ENCODE measurements around the gene SH2B2. TPM values are rescaled to one million over a fixed set of nuclear protein-coding genes. Genes with fewer than 3 reads are reported as not detected.

Gene SH2B2
- total RNA-seq, 1 donor from 2014 or later, result 17.0 TPM

DNA sequence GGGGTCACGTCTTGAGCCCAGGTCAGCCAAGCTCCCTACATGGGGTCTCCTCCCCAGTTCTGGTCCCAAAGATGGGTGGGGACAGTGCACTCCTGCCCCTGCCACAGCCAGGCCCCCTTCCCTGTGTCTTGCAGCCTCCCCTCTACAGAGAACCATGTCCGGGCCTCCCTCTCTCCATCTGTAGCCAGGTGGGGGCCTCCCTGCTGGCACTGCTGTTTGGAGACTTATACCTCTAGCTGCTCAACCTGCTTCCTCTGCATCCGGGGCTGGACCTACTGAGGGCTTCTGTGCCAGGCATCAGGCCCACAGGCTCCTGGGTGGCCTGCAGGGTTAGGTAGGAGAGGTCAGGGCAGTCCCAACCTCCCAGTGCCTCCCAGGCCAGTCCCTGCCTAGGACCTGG lies 7.9 kb downstream of the SH2B2 start:
- intact Hi-C loops (cut with DNase I), result no loop called here
- Histone ChIP-seq H3K4me3 (no peak overlapping the region), H3K36me3 (no peaks in the 10 kb centered on the region), H3K4me1 (no peaks in the 10 kb centered on the region), H3K27ac (no peak overlapping the region), H3K9me3 (no peaks in the 10 kb centered on the region), H3K27me3 (ENCODE audit: low read depth) (no peaks in the 10 kb centered on the region)
- TF ChIP-seq, protein P1, sequence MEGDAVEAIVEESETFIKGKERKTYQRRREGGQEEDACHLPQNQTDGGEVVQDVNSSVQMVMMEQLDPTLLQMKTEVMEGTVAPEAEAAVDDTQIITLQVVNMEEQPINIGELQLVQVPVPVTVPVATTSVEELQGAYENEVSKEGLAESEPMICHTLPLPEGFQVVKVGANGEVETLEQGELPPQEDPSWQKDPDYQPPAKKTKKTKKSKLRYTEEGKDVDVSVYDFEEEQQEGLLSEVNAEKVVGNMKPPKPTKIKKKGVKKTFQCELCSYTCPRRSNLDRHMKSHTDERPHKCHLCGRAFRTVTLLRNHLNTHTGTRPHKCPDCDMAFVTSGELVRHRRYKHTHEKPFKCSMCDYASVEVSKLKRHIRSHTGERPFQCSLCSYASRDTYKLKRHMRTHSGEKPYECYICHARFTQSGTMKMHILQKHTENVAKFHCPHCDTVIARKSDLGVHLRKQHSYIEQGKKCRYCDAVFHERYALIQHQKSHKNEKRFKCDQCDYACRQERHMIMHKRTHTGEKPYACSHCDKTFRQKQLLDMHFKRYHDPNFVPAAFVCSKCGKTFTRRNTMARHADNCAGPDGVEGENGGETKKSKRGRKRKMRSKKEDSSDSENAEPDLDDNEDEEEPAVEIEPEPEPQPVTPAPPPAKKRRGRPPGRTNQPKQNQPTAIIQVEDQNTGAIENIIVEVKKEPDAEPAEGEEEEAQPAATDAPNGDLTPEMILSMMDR (IDR thresholded peaks at IDR 0.05), result no peak
- ATAC-seq (peak; percentile 9 to 15), DNase-seq (no peak)

DNA sequence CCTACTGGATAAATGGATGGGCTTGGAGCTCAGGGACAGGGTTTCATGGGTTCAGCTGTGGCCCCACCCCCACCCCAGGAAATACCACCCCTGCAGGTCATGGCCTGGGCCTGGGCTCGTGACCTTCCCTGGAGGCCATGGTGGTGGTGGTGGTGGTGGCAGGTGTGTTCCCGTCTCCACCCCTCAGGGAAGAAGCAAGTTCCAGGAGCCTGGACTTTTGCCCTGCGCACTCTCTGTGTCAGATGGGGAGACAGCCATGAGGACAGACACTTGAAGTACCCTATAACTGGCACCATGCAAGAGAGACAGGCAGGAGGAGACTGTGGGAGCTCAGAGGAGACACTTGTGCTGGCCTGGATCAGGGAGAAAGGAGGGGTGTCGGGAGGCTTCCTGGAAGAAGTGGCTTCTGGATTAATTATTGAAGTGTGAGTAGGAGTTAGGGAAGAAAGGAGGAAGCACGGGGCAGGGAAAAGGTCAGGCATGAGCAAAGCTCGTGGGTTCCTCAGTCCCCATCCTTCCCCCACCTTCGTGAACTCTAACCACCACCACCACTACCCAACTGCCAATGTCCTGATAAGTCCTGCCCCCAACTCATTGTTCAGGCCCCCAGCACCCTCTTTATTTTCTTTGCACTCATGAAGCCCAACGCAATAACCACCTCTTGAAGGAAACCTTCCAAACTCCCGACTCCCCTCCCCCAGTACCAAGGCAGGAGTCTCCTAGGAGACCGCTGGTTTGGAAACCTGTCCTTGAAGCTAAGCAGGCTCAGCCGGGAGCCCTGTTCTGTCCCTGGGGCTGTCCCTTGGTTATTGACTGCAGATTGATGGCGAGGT lies 8.9 kb downstream of the SH2B2 start:
- no peaks in the 10 kb centered on the region for H3K36me3 ChIP-seq
- DNase-seq, result no peak
- H3K9me3 ChIP-seq, result no peaks in the 10 kb centered on the region
- no peaks in the 10 kb centered on the region for H3K27me3 ChIP-seq (ENCODE audit: low read depth)
- H3K27ac ChIP-seq, result no peak overlapping the region
- H3K4me3 ChIP-seq, result no peak overlapping the region
- TF ChIP-seq, protein P1 (IDR thresholded peaks at IDR 0.05), result no peak
- intact Hi-C loops (cut with DNase I), result no loop called here
- ATAC-seq, result peak; percentile 47 to 54
- H3K4me1 ChIP-seq, result no peaks in the 10 kb centered on the region

DNA sequence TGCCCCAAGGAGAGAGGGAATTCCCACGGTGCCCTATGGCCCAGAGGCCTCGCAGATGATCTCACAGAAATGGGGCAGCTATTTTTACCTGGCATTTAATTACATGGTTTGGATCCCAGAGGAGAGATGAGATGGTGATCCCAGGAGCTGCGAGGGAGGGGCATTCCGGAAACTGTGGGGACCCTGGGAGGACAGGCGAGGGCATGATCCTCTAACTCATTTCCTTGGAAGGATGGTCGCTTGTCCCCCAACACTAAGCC lies 9.4 kb downstream of the SH2B2 start:
- no peaks in the 10 kb centered on the region for H3K9me3 ChIP-seq
- no peaks in the 10 kb centered on the region for H3K4me1 ChIP-seq
- H3K36me3 ChIP-seq, result no peaks in the 10 kb centered on the region
- no peaks in the 10 kb centered on the region for H3K27me3 ChIP-seq (ENCODE audit: low read depth)
- no peak overlapping the region for H3K4me3 ChIP-seq
- DNase-seq (no peak), ATAC-seq (no peak)
- intact Hi-C loops (cut with DNase I), result no loop called here
- no peak overlapping the region for H3K27ac ChIP-seq
- TF ChIP-seq, protein P1 (IDR thresholded peaks at IDR 0.05), result no peak

DNA sequence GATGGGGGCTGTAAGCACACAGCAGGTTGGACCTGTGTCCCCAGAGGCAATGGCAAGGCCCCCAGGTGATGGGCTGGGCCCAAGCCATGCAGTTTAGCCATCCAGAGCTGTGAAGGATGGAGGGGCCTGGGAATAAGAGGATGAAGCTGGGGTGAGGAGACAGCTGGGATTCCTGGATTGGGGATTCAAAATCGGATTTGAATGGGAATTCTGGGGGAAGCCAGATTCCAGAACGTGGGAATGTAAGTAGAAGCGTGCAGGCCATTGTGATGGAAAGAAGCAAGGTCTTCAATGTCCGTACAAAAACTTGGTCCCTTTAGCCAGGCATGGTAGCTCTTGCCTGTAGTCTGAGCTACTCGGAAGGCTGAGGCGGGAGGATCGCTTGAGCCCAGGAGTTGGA lies 9.8 kb downstream of the SH2B2 start:
- no peak for DNase-seq
- H3K36me3 ChIP-seq, result no peaks in the 10 kb centered on the region
- no peak for ATAC-seq
- H3K9me3 ChIP-seq, result no peaks in the 10 kb centered on the region
- no peaks in the 10 kb centered on the region for H3K27me3 ChIP-seq (ENCODE audit: low read depth)
- intact Hi-C loops (cut with DNase I), result no loop called here
- H3K4me3 ChIP-seq, result no peak overlapping the region
- no peak overlapping the region for H3K27ac ChIP-seq
- no peaks in the 10 kb centered on the region for H3K4me1 ChIP-seq
- TF ChIP-seq, protein P1 (IDR thresholded peaks at IDR 0.05), result no peak

DNA sequence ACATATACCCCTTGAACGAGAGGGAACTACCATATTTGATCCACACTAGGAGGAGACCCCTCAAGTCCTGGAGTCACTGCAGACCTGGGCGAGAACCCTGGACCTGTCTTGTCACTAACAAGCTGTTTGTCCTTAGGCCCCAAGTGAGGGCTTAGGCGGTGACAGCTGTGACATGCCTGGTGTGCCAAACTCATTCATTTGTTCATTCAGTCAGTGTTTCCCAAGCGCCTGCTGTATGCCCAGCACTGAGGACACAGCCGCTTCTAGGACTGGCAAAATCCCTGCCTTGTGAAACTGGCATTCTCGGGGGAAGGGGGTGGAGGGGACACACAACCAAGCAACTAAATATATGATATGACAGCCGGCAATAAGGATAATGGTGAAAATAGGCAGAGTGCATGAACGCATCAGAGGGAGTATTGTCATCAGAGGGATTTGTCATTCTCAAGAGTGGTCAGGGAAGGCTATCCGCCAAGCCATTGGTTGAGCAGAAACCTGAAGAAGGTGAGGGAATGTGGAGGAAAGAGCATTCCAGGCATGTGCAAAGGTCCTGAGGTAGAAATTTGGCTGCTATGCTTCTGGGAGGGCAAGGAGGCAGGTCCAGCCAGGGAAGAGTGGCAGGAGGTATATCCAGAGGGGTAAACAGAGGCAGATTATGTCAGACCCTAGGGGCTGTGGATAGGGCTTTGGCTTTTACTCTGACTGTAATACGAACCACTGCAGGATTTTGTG lies 11.0 kb downstream of the SH2B2 start:
- no peak for ATAC-seq
- Histone ChIP-seq H3K27ac (no peak overlapping the region), H3K4me1 (no peaks in the 10 kb centered on the region), H3K36me3 (no peaks in the 10 kb centered on the region), H3K9me3 (no peaks in the 10 kb centered on the region), H3K4me3 (no peak overlapping the region), H3K27me3 (ENCODE audit: low read depth) (no peaks in the 10 kb centered on the region)
- TF ChIP-seq, protein P1 (IDR thresholded peaks at IDR 0.05), result no peak
- no peak for DNase-seq
- intact Hi-C loops (cut with DNase I), result no loop called here
